Activated effector memory CD4-positive, alpha-beta T cell treated with Interleukin-2 at 50 U/mL for 16 hours (primary cell): ENCODE data around the gene SLC16A12.

Source experiments
- DNase-seq: peaks from one replicate; pipeline ENCODE4 v3.0.0-alpha.2; 2020

The SLC16A12 gene

DNA sequence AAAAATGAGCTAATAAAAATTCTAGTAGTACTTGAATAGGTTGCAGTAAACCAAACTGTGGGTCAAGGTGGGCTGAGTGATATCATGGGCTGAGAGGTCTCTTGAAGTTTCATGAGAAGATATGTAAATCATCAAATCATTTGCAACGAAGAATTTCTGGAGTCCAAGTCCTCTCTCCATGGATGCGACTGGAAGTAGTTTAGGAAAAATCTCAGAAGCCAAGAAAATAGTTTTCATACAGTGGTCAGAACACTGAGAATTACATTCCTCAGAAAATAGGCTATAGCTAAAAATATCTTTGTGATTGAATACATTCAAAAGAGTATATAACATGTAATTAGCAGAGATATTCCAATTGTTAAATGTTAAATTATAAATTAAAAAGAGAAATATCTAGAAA lies 146.6 kb downstream of the SLC16A12 start:
- DNase-seq = no peak

DNA sequence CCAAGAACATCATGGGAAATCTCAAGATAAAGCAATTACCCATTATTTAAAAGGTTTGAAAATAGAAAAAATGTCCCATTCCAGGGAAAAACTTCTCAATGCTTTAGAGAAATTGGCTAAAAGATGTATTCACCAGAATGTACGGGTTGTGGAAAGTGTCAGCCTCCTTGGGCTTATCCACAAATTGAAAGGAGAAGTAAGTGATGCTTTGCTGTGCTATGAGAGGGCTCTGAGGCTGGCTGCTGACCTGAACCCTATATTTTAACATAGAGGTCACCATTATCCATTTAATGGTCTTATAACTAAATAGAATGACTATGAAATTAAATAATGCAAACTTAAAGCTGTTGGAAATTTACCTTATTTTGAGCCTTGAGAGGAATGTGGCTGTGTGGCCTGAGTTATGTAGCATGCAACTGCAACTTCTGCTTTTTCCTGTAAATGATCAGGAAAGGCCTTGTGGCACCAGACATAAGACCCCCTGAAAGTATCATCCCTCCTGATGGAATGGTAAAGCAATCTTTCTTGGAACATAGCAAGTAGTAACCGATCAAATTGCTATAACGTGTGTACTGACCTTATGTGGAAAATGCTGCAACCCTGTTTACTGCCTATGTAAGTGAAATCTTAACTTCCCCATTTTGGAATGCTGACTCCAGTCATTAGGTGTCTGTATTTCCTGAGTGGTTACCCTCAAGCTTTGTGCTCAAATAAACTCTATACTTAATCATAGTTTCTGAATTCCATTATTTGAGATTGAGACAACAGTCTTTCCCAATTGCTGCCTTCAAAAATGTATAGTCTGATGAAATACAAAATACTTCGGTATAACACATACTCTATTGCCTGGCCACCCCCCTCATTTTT lies 150.7 kb downstream of the SLC16A12 start:
- DNase-seq = no peak

DNA sequence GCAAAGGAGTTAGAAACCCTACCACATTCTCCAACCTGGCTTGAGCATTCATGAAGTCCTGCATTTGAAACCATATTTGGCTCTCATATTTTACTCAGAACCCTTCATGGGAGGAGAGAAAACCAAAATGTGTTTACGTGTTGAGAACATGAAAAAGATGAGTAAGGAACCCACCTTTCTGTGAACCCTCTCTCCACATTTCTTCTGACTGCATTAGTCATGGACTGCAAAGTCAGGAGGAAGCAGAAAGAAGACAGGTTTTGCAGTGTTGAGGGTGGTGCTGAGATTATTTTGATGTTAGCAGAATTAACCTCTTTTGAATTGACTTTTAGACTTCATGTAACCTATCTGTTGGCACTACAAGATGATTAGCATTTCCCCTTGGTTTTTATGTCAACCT lies 152.6 kb downstream of the SLC16A12 start:
- DNase-seq = no peak
